IMR-90 (cell line): ENCODE measurements around the gene CDNF. TPM values are rescaled to one million over a fixed set of nuclear protein-coding genes. Genes with fewer than 3 reads are reported as not detected.

ENCODE experiments used
- ATAC-seq: fragments of 200-7000 bp; cut with Tn5 transposase; 2 replicates; pipeline ENCODE4 v1.9.1; 2020; ENCODE audit warnings: low read depth, mild to moderate bottlenecking, moderate library complexity
- BruUV-seq: library from RNA; stranded (reverse); fragments of 400-500 nt; replicated peaks from 2 replicates; lab custom pipeline; 2021; lab: Mats Ljungman, UMichigan
- CTCF ChIA-PET: fragments of 300-600 bp; formaldehyde crosslinking; extraction: SDS; loops from one replicate; lab custom pipeline; 2021; ENCODE audit warnings: antibody characterized with exemption; lab: Yijun Ruan, JAX
- POLR2A ChIA-PET: fragments of 300-600 bp; sonication (Branson Sonifier 250); formaldehyde crosslinking; loops from one replicate; lab custom pipeline; 2022; ENCODE audit warnings: antibody characterized with exemption; ENCODE audit not compliant: unreplicated experiment; lab: Charles Lee
- DNase-seq: peaks from one replicate; pipeline ENCODE4 v3.0.0; 2013
- H2AFZ ChIP-seq: replicated peaks from 2 replicates; pipeline ENCODE3; 2013; ENCODE audit warnings: low read length, mild to moderate bottlenecking; ENCODE audit not compliant: poor library complexity
- H2AK5ac ChIP-seq: 2 replicates; pipeline ENCODE4 v1.6.1; 2013; ENCODE audit warnings: low read depth, low read length, inconsistent platforms
- H2AK9ac ChIP-seq: replicated peaks from 2 replicates; pipeline ENCODE3; 2013; ENCODE audit warnings: mild to moderate bottlenecking, low read depth, low read length, moderate library complexity; ENCODE audit not compliant: poor library complexity
- H2BK120ac ChIP-seq: 2 replicates; pipeline ENCODE4 v1.6.1; 2013; ENCODE audit warnings: low read depth, low read length, inconsistent platforms
- H2BK15ac ChIP-seq: 3 replicates; pipeline ENCODE4 v1.6.1; 2013; ENCODE audit warnings: low read depth, low read length, inconsistent platforms
- H2BK20ac ChIP-seq: 2 replicates; pipeline ENCODE4 v1.6.1; 2013; ENCODE audit warnings: low read depth, mild to moderate bottlenecking, inconsistent platforms, low read length, moderate library complexity
- H2BK5ac ChIP-seq: 2 replicates; pipeline ENCODE4 v1.6.1; 2013; ENCODE audit warnings: mild to moderate bottlenecking, low read depth, low read length, inconsistent platforms; ENCODE audit not compliant: poor library complexity, severe bottlenecking
- H3K14ac ChIP-seq: replicated peaks from 2 replicates; pipeline ENCODE4 v1.6.1; 2013; ENCODE audit warnings: low read depth, low read length, inconsistent platforms
- H3K18ac ChIP-seq: 2 replicates; pipeline ENCODE4 v1.6.1; 2013; ENCODE audit warnings: low read depth, low read length, control low read depth
- H3K23ac ChIP-seq: 2 replicates; pipeline ENCODE4 v1.6.1; 2013; ENCODE audit warnings: low read depth, low read length, inconsistent platforms
- H3K27ac ChIP-seq: 2 replicates; pipeline ENCODE4 v1.5.1; 2013; ENCODE audit warnings: mild to moderate bottlenecking, control low read depth, low read length; ENCODE audit not compliant: insufficient read depth
- H3K27me3 ChIP-seq: 2 replicates; pipeline ENCODE4 v1.6.1; 2013; ENCODE audit warnings: low read length; ENCODE audit not compliant: control insufficient read depth, insufficient read depth
- H3K36me3 ChIP-seq: 2 replicates; pipeline ENCODE4 v1.6.1; 2013; ENCODE audit warnings: low read length, mixed read lengths; ENCODE audit not compliant: control insufficient read depth, insufficient read depth
- H3K4ac ChIP-seq: 2 replicates; pipeline ENCODE4 v1.6.1; 2013; ENCODE audit warnings: low read depth, low read length, inconsistent platforms
- H3K4me1 ChIP-seq: 2 replicates; pipeline ENCODE4 v1.6.1; 2013; ENCODE audit warnings: low read length, mixed read lengths; ENCODE audit not compliant: control insufficient read depth, insufficient read depth
- H3K4me2 ChIP-seq: 2 replicates; pipeline ENCODE4 v1.6.1; 2013; ENCODE audit warnings: low read depth, mild to moderate bottlenecking, control low read depth, low read length, moderate library complexity
- H3K4me3 ChIP-seq: 2 replicates; pipeline ENCODE4 v1.5.1; 2013; ENCODE audit warnings: low read depth, mild to moderate bottlenecking, control low read depth, low read length, moderate library complexity; ENCODE audit not compliant: insufficient read depth
- H3K56ac ChIP-seq: 2 replicates; pipeline ENCODE4 v1.6.1; 2013; ENCODE audit warnings: low read length, inconsistent platforms; ENCODE audit not compliant: insufficient read depth; ENCODE audit errors: extremely low read depth
- H3K79me1 ChIP-seq, 2 experiments: 2 replicates each; pipeline ENCODE4 v1.6.1; 2013; ENCODE audit warnings: low read length in 2 of 2, inconsistent platforms in 1 of 2, low read depth in 1 of 2
- H3K9ac ChIP-seq: 2 replicates; pipeline ENCODE4 v1.6.1; 2013; ENCODE audit warnings: low read depth, low read length, control low read depth
- H3K9me1 ChIP-seq: 2 replicates; pipeline ENCODE4 v1.6.1; 2013; ENCODE audit warnings: low read length, inconsistent platforms; ENCODE audit not compliant: insufficient read depth
- H3K9me3 ChIP-seq: 2 replicates; pipeline ENCODE4 v1.6.1; 2013; ENCODE audit warnings: low read length; ENCODE audit not compliant: control insufficient read depth, insufficient read depth
- H4K20me1 ChIP-seq: 2 replicates; pipeline ENCODE4 v1.6.1; 2013; ENCODE audit warnings: low read length, inconsistent platforms; ENCODE audit not compliant: insufficient read depth
- H4K5ac ChIP-seq: 2 replicates; pipeline ENCODE4 v1.6.1; 2013; ENCODE audit warnings: mild to moderate bottlenecking, low read depth, low read length, control low read depth
- H4K8ac ChIP-seq, 2 experiments: 2 replicates each; pipeline ENCODE4 v1.6.1; 2013; ENCODE audit warnings: low read depth in 2 of 2, low read length in 2 of 2, control low read depth in 1 of 2, inconsistent platforms in 1 of 2
- H4K91ac ChIP-seq: 2 replicates; pipeline ENCODE4 v1.6.1; 2013; ENCODE audit warnings: low read depth, low read length, inconsistent platforms; ENCODE audit not compliant: insufficient read depth
- BHLHE40 ChIP-seq: fragments of 150-350 bp; IDR thresholded peaks from 2 replicates; pipeline ENCODE4 v1.6.1; 2016; ENCODE audit warnings: mild to moderate bottlenecking, low read depth, low read length
- CHD1 ChIP-seq: IDR thresholded peaks from 2 replicates; pipeline ENCODE4 v1.6.1; 2012; ENCODE audit warnings: low read depth, low read length, improper control_type of control experiment
- MAFK ChIP-seq: IDR thresholded peaks from 2 replicates; pipeline ENCODE4 v1.6.1; 2012; ENCODE audit warnings: low read depth, low read length, improper control_type of control experiment
- POLR2A ChIP-seq: IDR thresholded peaks from 2 replicates; pipeline ENCODE4 v1.6.1; 2012; ENCODE audit warnings: mild to moderate bottlenecking, low read depth, low read length
- RAD21 ChIP-seq: IDR thresholded peaks from 2 replicates; pipeline ENCODE4 v1.6.1; 2012; ENCODE audit warnings: low read length, improper control_type of control experiment
- RCOR1 ChIP-seq: IDR thresholded peaks from 2 replicates; pipeline ENCODE4 v1.6.1; 2012; ENCODE audit warnings: mild to moderate bottlenecking, low read length, improper control_type of control experiment; ENCODE audit not compliant: insufficient replicate concordance
- RFX5 ChIP-seq: IDR thresholded peaks from 2 replicates; pipeline ENCODE4 v1.8.0; 2012; ENCODE audit warnings: low read depth, mild to moderate bottlenecking, low read length, moderate library complexity
- WGBS, 2 experiments: methylation state at CpG; one replicate each; pipeline versions ENCODE4 v1.1.5 to v1.1.7; 2013; ENCODE audit warnings: missing lambda C conversion rate in 2 of 2; ENCODE audit not compliant: insufficient read length in 1 of 2; ENCODE audit errors: extremely low coverage in 2 of 2; 5-methylcytosine and 5-hydroxymethylcytosine counted together
- dilution Hi-C: fragments of 300-500 bp; cut with HindIII; formaldehyde crosslinking; loops from one replicate; pipeline ENCODE4 v1.14.3; 2018; ENCODE audit warnings: low sequenced_read_pairs; ENCODE audit not compliant: unreplicated experiment
- in situ Hi-C: fragments of 300-500 bp; cut with MboI; formaldehyde crosslinking; loops from 3 replicates; pipeline ENCODE4 v1.14.3; 2019; ENCODE audit warnings: low sequenced_read_pairs, inconsistent platforms, mixed read lengths
- intact Hi-C: fragments of 100-400 bp; cut with micrococcal nuclease; formaldehyde crosslinking; loops from 2 replicates; pipeline ENCODE4 v1.10.0; 2022
- polyA plus RNA-seq, 3 experiments: library from polyadenylated mRNA; depleted of rRNA; stranded (reverse); fragments of >200 nt; gene quantifications; 2 replicates each; pipeline ENCODE4 v1.2.3, GENCODE V29; 2012; ENCODE audit warnings: low replicate concordance in 1 of 3
- total RNA-seq: library from RNA; depleted of rRNA; stranded (reverse); fragments of >200 nt; gene quantifications from 2 replicates; pipeline ENCODE4 v1.2.3, GENCODE V29; 2012

CDNF gene
- total and polyA plus RNA-seq, 2 of the 4 experiments (the other 2 are of a cell fraction), result 0.72 to 1.3 TPM

GRCh38 chr10:14880229-14880628 is 42.4 kb upstream of the CDNF start:
- Histone ChIP-seq H3K4me2 (peak overlapping the region; percentile 95), H3K4me1 (peaks cover 11% of the 10 kb centered on the region), H2BK20ac (no peak overlapping the region), H3K9me1 (peaks cover 12% of the 10 kb centered on the region), H2BK15ac (no peak overlapping the region), H3K18ac (no peak overlapping the region), H2AK9ac (no peak overlapping the region), H3K23ac (peak overlapping the region; percentile 85), H2AFZ (peak overlapping the region; percentile 67), H3K27me3 (no peaks in the 10 kb centered on the region), H3K14ac (no peak overlapping the region; the same call in 1 of the 2 replicates), H3K27ac (no peak overlapping the region), H2BK120ac (no peak overlapping the region), H3K4me3 (peak overlapping the region; percentile 91; the same call in 1 of the 2 replicates), H3K36me3 (no peaks in the 10 kb centered on the region), H4K91ac (no peak overlapping the region), H3K9me3 (no peaks in the 10 kb centered on the region), H3K4ac (no peak overlapping the region), H4K5ac (no peak overlapping the region), H4K8ac (peak overlapping the region in 1 of 2 experiments; percentile 11; a peak in 1 of 4 replicates), H2BK5ac (no peak overlapping the region), H4K20me1 (peaks cover 9% of the 10 kb centered on the region; the same call in 1 of the 2 replicates), H2AK5ac (no peak overlapping the region), H3K9ac (peak overlapping the region; percentile 57), H3K79me1 (peaks cover 39 to 58% of the 10 kb centered on the region in 2 experiments), H3K56ac (no peak overlapping the region)
- intact Hi-C loops, result no loop called here
- WGBS, 2 experiments, result no CpG with 5 or more reads among the region's 7 CpGs
- DNase-seq (no peak), ATAC-seq (no peak)
- BruUV-seq, result no TSS peak
- POLR2A ChIA-PET, result interaction anchor here (0.6 kb wide), 1 partner anchor 12 kb away, joined by 3 read pairs; no protein-coding TSS in a partner anchor
- in situ Hi-C loops, result no loop called here
- TF ChIP-seq RAD21 (no peak), RCOR1 (no peak), POLR2A (no peak), CHD1 (no peak), BHLHE40 (no peak), RFX5 (no peak), MAFK (no peak)
- dilution Hi-C loops, result no loop called here
- CTCF ChIA-PET, result interaction anchor here (0.6 to 0.8 kb wide), 2 partner anchors 9 to 57 kb away, joined by 3 to 5 read pairs; no protein-coding TSS in a partner anchor
